HG02870 (cell line): ENCODE measurements around the gene CYGB.
"Not testable (repeated sequence)": the region's sequence is repeated elsewhere in the genome, so short reads cannot be mapped to it uniquely, and the experiment has no call there.

Experiments
- ATAC-seq: cut with Tn5 transposase; IDR thresholded peaks from one replicate; pipeline ENCODE4 v1.9.1; 2021; ENCODE audit warnings: mild to moderate bottlenecking, moderate library complexity; ENCODE audit not compliant: unreplicated experiment

The CYGB gene

DNA sequence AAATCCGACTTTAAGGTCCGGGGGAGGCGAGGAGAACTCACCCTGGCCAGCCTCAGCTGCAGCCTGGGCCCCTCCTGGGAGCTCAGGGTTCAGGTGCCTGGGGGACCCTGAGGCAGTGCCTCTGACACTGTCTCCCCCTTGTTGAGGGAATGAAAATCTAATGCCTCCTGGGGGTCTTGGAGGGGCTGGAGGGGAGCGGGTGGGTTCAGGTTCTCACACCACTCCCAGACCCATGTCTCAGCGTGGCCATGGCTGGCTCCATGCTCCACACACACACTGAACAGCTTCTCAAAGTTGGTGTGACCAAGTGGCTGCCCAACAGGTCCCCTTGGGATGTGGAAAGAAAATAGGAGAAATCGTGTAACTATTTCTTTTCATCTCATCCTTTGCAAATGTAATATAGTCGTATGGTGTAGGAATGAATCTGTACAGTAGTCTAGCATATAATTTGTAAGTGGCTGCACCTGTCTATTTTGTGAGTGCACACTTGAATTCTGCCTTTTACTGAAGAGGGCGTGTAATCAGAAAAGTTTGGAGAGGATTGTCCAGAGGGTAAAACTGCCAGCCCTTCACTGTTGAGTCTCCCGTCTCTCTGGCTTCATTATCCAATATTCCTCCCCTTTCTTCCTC, 1.5 kb upstream of the CYGB start:
- no peak for ATAC-seq

GRCh38 chr17:76538281-76538931, 897 bp upstream of the CYGB start:
- ATAC-seq = no peak

- ATAC-seq = no peak
These were observed 276 bp downstream of the CYGB start for GRCh38 chr17:76537288-76537577.

GRCh38 chr17:76536511-76537287, 810 bp downstream of the CYGB start:
- no peak for ATAC-seq

DNA sequence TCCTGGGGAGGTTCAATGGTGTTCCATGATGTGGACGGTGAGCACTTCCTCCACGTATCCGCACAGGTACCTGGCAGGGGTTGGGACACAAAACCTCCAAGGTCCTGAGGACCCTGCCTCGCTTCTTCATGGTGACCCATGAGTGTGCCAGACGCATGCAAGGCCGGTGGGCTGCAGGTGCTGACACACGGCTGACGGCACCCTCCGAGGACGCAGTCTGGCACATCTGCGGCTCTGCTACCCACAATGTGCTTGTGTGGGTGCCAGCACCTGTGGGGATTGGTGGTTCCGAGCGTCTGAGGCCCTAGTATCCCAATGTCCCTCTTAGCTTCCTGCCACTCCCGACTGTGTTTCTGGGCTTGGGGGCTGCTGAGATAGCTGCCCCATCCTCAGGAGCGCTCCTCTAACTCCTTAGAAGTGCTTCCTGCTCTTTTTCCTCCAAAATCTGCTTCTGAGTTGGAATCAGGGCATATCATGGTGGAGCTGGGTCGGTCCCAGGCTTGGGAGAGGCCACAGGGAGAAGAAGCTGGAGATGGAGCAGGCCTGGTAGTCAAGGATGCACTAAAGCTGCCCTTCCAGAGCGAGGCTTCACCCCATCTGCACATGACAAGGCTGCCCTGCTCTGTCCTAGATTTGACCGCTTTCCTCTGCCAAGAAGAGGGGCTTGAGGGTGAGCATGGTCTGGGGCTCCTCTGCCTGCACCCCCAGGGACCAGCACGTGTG, 1.6 kb downstream of the CYGB start:
- ATAC-seq = no peak

DNA sequence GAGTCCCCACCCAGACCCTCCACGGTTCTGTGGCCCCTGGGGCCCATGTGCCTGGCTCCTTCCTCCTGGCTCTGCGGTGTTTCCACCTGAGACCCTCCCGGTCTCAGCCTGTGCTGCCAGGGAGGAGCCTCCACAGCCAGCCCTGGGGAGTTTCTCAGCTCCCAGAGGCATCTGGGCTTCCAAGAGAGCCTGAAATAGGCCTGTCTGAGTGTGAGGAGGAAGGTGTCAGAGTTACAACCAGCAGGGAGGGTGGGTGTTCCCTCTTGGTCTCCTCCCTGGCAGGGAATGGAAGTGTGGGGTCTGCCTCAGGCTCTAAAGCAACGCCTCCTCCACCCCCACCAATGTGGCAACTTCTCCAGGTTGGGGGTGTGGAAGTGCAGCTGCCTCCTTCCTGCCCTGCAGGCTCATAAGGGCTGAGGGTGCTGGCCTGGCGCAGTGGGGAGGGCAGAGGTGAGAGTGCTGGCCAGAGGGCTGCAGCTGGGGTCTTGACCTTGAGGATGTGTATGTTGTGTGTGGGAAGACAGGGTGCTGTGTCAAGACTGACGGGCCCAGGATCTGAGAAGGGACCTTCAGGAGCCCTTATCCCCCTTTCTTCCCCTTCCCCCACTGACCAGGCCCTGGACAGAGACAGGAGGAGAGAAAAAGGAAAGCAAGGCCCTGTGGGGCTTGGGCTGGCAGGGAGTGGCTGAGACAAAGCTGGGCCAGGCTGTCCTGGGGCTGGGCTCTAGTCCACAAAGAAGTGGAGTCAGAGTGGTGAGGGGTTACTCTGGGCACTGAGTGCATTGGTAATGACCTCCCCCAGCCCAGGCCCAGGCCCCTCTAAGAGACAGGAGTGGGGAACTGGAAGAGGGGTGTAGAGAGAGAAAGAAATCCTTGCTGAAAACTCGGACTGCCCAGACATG, 2.4 kb downstream of the CYGB start:
- ATAC-seq = no peak

- ATAC-seq = not testable (repeated sequence)
These were observed 3.7 kb downstream of the CYGB start for GRCh38 chr17:76533640-76534359.

GRCh38 chr17:76532072-76532651, 5.3 kb downstream of the CYGB start:
- no peak for ATAC-seq

DNA sequence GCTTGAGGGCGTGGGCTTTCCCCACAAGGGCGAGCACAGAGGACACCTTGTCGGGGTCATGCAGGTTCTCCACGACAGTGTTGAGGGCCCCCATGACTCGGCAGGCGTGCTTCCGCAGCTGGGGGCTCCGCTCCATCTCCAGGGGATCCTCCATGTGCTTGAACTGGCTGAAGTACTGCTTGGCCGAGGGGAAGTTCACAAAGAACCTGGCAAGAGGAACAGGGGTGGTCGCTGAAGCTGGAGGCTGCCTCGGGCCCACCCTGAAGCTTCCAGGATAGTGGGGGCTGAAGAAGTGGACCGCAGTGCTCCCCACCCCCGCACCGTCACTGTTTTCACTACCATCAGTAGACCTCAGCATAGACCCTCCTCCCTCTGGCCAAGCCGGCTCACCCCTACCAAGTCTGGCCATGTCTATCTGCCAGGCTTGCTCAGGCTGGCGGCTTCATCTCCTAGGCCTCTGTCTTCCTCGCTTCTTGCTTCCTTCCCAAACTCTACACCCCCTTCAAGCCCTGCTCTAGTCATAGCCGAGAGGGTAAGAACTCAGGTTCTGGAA, 5.9 kb downstream of the CYGB start:
- no peak for ATAC-seq

DNA sequence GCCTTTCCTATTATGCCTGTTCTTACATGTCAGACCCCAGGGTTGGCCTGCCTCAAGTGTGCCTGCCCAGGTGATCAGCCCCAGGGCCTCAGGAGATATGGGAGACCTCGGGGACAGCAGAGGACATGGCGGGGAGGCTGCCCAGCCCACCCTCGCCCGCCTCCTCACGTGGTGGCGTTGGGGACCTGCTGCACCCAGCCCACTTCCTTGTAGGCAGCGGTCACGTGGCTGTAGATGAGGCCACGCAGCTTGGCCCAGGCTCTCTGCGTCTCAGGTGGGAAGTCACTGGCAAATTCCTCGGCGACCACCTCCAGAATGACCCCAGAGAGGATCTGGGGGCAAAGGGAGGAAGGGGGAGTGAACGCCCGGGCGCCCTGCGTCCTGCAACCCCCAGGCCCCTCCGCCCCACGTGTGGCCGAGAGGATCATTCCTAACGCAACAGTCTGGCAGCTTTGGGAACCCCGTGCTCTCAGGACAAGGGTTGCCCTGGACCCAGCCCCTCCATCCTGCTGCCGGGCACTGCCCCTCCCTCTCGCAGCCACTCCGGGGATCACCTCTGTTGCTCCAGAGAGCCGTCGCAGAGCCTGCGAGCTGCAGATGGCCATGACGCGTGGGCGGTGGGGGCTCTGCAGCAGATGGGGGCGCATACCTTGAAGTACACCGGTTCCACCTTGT, 6.6 kb downstream of the CYGB start:
- no peak for ATAC-seq

GRCh38 chr17:76530095-76530723, 7.3 kb downstream of the CYGB start:
- no peak for ATAC-seq

- no peak for ATAC-seq
These were observed 8.1 kb downstream of the CYGB start for GRCh38 chr17:76529224-76530094.

GRCh38 chr17:76528528-76529223, 8.8 kb downstream of the CYGB start:
- ATAC-seq = no peak

DNA sequence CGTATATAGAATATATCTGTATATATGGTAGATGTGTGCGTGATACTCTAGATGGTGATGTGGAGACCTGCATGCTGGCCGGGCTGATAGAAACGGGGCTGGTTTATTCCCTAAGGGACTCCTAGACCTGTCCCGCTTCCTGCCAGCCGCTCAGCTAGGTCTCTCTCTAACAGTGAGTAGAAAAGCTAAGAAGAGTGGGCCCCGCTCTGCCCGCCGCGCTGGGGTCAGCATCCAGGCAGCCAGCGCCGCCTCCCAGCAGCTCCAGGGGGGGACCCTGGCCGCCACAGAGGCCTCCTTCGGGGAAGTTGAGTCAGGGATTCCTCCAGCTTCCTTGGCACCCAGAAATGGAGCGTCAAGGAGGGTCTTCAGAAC, 9.4 kb downstream of the CYGB start:
- ATAC-seq = no peak

GRCh38 chr17:76527430-76528111, 9.9 kb downstream of the CYGB start:
- no peak for ATAC-seq

DNA sequence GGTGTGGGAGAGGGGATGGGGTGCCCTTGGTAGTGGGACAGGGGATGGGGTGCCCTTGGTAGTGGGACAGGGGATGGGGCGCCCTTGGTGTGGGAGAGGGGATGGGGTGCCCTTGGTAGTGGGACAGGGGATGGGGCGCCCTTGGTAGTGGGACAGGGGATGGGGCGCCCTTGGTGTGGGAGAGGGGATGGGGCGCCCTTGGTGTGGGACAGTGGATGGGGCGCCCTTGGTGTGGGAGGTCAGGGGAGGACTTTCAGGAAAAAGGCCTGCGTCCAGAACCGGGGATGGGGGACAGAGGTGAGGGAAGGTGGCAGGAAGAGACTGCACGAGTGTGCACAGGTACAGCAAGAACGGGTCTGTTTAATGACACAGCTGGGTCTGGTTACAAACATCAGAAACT, 10.5 kb downstream of the CYGB start:
- ATAC-seq = not testable (repeated sequence)
